Activated CD4-positive, alpha-beta T cell treated with anti-CD3 and anti-CD28 coated beads for 36 hours (primary cell): ENCODE results near the gene CD209. TPM values are rescaled to one million over a fixed set of nuclear protein-coding genes. Genes with fewer than 3 reads are reported as not detected.
A peak's percentile ranks its signal among the peaks of the same experiment; 100 is the strongest.

Experiments used
- ATAC-seq: fragments of 200-7000 bp; cut with Tn5 transposase; one replicate; pipeline ENCODE4 v1.10.0; 2021; ENCODE audit warnings: mild to moderate bottlenecking, moderate library complexity
- CTCF ChIA-PET: fragments of 350-600 bp; sonication (Branson Sonifier 250); formaldehyde crosslinking; loops from one replicate; lab custom pipeline; 2021; ENCODE audit warnings: antibody characterized with exemption; lab: Charles Lee
- POLR2A ChIA-PET: fragments of 350-600 bp; sonication (Branson Sonifier 250); formaldehyde crosslinking; loops from one replicate; lab custom pipeline; 2021; ENCODE audit warnings: antibody characterized with exemption, inconsistent platforms; lab: Charles Lee
- DNase-seq: peaks from one replicate; pipeline ENCODE4 v3.0.0-alpha.2; 2020
- H3K27ac Mint-ChIP-seq: one replicate; pipeline ENCODE4 v1.8.0; 2021; ENCODE audit warnings: mixed read lengths
- H3K27me3 Mint-ChIP-seq: one replicate; pipeline ENCODE4 v1.8.0; 2021; ENCODE audit warnings: mixed read lengths
- H3K36me3 Mint-ChIP-seq: one replicate; pipeline ENCODE4 v1.8.0; 2021; ENCODE audit warnings: low read depth, mixed read lengths
- H3K4me1 Mint-ChIP-seq: one replicate; pipeline ENCODE4 v1.8.0; 2021; ENCODE audit warnings: mixed read lengths
- H3K4me3 Mint-ChIP-seq: one replicate; pipeline ENCODE4 v1.8.0; 2021; ENCODE audit warnings: mild to moderate bottlenecking, moderate library complexity, mixed read lengths
- H3K9me3 Mint-ChIP-seq: one replicate; pipeline ENCODE4 v1.8.0; 2021; ENCODE audit warnings: low read depth, mixed read lengths
- intact Hi-C, 2 experiments: fragments of 100-400 bp; cut with DNase I in 1 of 2; cut with micrococcal nuclease in 1 of 2; formaldehyde crosslinking; loops; one replicate each; pipeline versions ENCODE4 v1.14.2 to v1.15.1; 2022 to 2024; cut with DNase I, micrococcal nuclease
- total RNA-seq, 2 experiments: library from RNA; stranded (reverse); gene quantifications; one replicate each; pipeline ENCODE4 v1.2.3, GENCODE V29; 2021

The CD209 gene
- total RNA-seq, 2 experiments from 2014 or later: not detected

DNA sequence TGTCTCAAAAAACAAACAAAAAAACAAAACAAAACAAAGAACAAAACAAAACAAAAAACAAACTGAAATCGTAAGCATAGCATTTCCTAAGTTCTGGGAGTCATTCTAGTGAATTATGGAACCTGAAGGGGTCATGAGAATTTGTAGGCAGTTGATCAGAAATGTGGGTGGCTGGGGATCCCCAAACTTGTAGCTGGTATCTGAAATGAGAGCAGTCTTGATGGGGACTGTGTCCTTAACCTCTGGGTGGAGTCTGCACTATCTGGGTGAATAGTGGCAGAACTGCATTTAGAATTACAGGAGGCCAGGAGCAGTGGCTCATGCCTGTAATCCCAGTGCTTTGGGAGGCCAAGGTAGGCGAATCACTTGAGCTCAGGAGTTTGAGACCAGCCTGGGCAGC is 21.5 kb downstream of the CD209 start:
- ChIA-PET POLR2A (no interaction called here), CTCF (no interaction called here)
- Mint-ChIP-seq H3K4me3 (no peak overlapping the region), H3K9me3 (no peaks in the 10 kb centered on the region), H3K4me1 (peaks cover 11% of the 10 kb centered on the region), H3K27me3 (peaks cover 37% of the 10 kb centered on the region), H3K27ac (no peak overlapping the region), H3K36me3 (no peaks in the 10 kb centered on the region)
- DNase-seq: no peak
- ATAC-seq: no peak
- intact Hi-C loops: no loop called here

DNA sequence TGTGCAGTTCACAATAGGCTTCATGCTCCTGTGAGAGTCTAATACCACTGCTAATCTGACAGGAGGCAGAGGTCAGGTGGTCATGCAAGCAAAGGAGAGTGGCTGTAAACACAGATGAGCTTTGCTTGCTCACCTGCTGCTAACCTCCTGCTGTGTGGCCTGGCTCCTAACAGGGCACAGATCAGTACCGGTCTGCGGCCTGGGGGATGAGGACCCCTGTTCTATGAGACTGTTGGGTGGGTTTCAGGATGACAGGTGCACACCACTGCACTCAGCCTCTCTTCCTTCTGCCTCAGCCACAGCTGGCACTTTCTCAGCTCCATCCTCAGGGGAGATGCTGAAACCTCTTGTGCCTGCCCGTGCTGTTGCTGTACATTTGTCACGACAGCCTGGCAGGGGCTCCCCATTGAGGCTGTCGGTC is 25.1 kb downstream of the CD209 start:
- H3K4me3 Mint-ChIP-seq: no peak overlapping the region
- POLR2A ChIA-PET: interaction anchor here (0.5 kb wide), 1 partner anchor 131 kb away, joined by 5 read pairs; no protein-coding TSS in a partner anchor
- CTCF ChIA-PET: no interaction called here

DNA sequence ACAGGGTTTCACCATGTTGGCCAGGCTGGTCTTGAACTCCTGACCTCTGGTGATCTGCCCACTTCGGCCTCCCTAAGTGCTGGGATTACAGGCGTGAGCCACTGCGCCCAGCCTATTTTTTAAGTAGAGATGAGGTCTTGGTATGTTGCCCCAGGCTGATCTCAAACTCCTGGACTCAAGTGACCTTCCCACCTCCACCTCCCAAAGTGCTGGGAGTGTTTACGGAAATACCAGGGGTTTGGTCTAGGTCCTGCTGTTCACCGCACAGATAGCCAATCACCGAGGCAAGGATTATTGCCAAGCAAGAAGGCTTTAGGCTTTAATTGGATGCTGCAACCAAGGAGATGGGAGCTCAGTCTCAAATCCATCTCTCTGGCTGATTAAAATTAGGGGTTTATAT is 27.0 kb downstream of the CD209 start:
- CTCF ChIA-PET: no interaction called here
- Mint-ChIP-seq H3K4me1 (no peaks in the 10 kb centered on the region), H3K9me3 (no peaks in the 10 kb centered on the region), H3K27me3 (peaks cover 3% of the 10 kb centered on the region), H3K27ac (no peak overlapping the region), H3K4me3 (no peak overlapping the region), H3K36me3 (peaks cover 5% of the 10 kb centered on the region)
- intact Hi-C loops: no loop called here
- no peak for DNase-seq
- POLR2A ChIA-PET: no interaction called here
- ATAC-seq: no peak

More for the DNA sequence above, 25.1 kb downstream of the CD209 start:
- DNase-seq (no peak), ATAC-seq (no peak)
- intact Hi-C loops: no loop called here
- Mint-ChIP-seq H3K36me3 (no peaks in the 10 kb centered on the region), H3K27me3 (peaks cover 7% of the 10 kb centered on the region), H3K4me1 (no peaks in the 10 kb centered on the region), H3K9me3 (no peaks in the 10 kb centered on the region), H3K27ac (no peak overlapping the region)

DNA sequence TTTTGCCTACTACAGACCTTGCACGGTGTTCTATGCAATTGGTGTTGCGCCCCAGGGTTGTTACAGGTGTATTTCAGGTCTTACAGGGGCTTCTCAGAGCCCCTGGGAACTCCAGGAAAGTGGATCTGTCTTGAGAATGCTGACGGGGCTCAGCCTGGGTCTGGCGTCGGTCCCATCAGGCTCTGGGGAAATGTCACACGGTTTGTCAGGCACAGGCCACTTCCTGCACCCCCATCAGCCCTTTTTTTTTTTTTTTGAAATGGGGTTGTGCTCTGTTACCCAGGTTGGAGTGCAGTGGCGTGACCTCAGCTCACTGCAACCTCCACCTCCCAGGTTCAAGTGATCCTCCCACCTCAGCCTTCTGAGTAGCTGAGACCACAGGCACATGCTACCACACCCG is 28.7 kb downstream of the CD209 start:
- peaks cover 3% of the 10 kb centered on the region for H3K27me3 Mint-ChIP-seq
- no peak overlapping the region for H3K4me3 Mint-ChIP-seq
- ATAC-seq (no peak), DNase-seq (no peak)
- peaks cover 5% of the 10 kb centered on the region for H3K36me3 Mint-ChIP-seq
- CTCF ChIA-PET: no interaction called here
- POLR2A ChIA-PET: no interaction called here
- H3K27ac Mint-ChIP-seq: no peak overlapping the region
- intact Hi-C loops: no loop called here
- no peaks in the 10 kb centered on the region for H3K9me3 Mint-ChIP-seq
- H3K4me1 Mint-ChIP-seq: peaks cover 7% of the 10 kb centered on the region

DNA sequence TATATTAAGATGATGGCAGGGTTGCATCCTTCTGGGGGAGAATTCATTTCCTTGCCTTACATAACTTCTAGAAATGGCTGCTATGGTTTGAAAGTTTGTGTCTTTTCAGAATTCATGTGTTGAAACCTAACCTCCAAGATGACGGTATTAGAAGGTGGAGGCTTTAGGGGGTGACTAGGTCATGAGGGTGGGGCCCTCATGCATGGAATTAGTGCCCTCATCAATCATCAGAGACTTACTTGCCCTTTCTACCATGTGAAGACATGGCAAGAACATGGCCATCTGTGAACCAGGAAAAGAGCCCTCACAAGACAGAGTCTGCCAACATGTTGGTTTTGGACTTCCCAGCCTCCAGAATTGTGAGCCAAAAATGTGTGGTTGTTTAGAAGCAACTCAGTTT is 30.6 kb downstream of the CD209 start:
- no peak overlapping the region for H3K27ac Mint-ChIP-seq
- peaks cover 7% of the 10 kb centered on the region for H3K4me1 Mint-ChIP-seq
- intact Hi-C loops: no loop called here
- CTCF ChIA-PET: interaction anchor here (1.0 kb wide), 1 partner anchor 34 kb away, joined by 3 read pairs; no protein-coding TSS in a partner anchor
- no peak overlapping the region for H3K4me3 Mint-ChIP-seq
- DNase-seq (no peak), ATAC-seq (no peak)
- H3K27me3 Mint-ChIP-seq: no peaks in the 10 kb centered on the region
- H3K36me3 Mint-ChIP-seq: peaks cover 5% of the 10 kb centered on the region
- no peaks in the 10 kb centered on the region for H3K9me3 Mint-ChIP-seq
- POLR2A ChIA-PET: no interaction called here

DNA sequence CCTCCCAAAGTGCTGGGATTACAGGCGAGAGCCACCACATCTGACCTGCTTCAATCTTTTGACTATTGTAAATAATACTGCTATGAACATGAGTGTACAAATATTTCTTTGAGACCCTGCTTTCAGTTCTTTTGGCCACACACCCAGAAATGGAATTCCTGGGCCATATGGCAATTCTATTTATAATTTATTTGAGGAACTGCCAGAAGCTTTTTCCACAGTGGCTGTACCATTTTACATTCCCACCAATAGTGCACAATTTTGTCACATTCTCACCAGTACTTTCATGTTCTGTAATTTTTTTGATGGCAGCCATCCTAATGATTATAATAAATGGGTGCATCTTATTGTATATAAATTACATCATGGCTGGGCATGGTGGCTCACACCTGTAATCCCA is 31.7 kb downstream of the CD209 start:
- DNase-seq (no peak), ATAC-seq (no peak)
- H3K4me3 Mint-ChIP-seq: no peak overlapping the region
- no peaks in the 10 kb centered on the region for H3K9me3 Mint-ChIP-seq
- POLR2A ChIA-PET: interaction anchor here (0.6 kb wide), 1 partner anchor 172 kb away, joined by 3 read pairs; no protein-coding TSS in a partner anchor
- H3K27me3 Mint-ChIP-seq: no peaks in the 10 kb centered on the region
- H3K36me3 Mint-ChIP-seq: peaks cover 5% of the 10 kb centered on the region
- CTCF ChIA-PET: interaction anchor here (0.6 to 1.0 kb wide), 2 partner anchors 57 to 147 kb away, joined by 3 read pairs; no protein-coding TSS in a partner anchor
- H3K4me1 Mint-ChIP-seq: peaks cover 8% of the 10 kb centered on the region
- intact Hi-C loops: no loop called here
- no peak overlapping the region for H3K27ac Mint-ChIP-seq

DNA sequence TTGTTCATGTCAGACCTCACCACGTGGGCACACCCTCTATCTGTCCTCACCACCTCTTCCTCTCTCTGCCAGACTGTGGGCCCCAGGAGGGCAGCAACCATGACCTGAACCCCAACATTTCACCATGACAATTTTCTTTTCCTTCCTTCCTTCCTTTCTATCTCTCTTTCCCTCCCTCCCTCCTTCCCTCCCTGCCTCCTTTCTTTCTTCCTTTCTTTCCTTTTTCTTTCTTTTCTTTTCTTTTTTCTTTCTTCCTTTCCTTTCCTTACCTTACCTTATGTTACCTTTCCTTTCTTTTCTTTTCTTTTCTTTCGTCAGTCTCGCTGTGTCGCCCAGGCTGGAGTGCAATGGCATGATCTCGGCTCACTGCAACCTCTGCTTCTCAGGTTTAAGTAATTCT is 36.7 kb downstream of the CD209 start:
- H3K4me3 Mint-ChIP-seq: no peak overlapping the region
- CTCF ChIA-PET: no interaction called here
- no peak for ATAC-seq
- peaks cover 32% of the 10 kb centered on the region for H3K4me1 Mint-ChIP-seq
- POLR2A ChIA-PET: no interaction called here
- H3K27ac Mint-ChIP-seq: no peak overlapping the region
- no peak for DNase-seq
- H3K36me3 Mint-ChIP-seq: no peaks in the 10 kb centered on the region
- no peaks in the 10 kb centered on the region for H3K27me3 Mint-ChIP-seq
- intact Hi-C loops: no loop called here
- H3K9me3 Mint-ChIP-seq: no peaks in the 10 kb centered on the region

DNA sequence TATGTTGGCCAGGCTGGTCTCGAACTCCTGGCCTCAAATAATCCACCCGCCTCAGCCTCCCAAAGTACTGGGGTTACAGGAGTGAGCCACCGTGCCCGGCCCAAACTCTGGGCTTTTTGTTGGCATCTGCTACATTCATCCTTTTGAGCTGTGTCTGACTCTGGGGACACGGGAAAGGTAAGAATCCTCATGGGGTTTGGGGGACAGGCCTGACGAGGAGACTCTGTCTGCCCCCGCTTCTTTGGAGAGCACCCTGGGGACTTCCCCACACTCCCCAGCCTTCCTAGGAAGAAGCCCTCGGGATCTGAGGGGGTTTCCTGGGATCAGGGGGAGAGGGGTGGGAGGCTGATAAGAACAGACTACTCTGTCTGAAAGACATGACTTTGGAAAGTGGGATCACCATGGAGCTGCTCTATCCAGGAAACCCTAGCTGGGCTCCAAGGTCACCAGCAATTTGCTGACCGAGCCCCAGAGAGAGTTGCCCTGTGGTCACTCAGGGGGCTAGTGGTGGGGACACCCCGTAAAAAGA is 37.3 kb downstream of the CD209 start:
- Mint-ChIP-seq H3K4me1 (peaks cover 38% of the 10 kb centered on the region), H3K36me3 (no peaks in the 10 kb centered on the region), H3K9me3 (no peaks in the 10 kb centered on the region), H3K27ac (no peak overlapping the region), H3K27me3 (no peaks in the 10 kb centered on the region), H3K4me3 (no peak overlapping the region)
- ChIA-PET POLR2A (no interaction called here), CTCF (no interaction called here)
- intact Hi-C loops: loop anchor here in 1 of 2 experiments (5.0 kb wide), 1 partner anchor 42 kb away; no protein-coding TSS in a partner anchor
- ATAC-seq (no peak), DNase-seq (no peak)

DNA sequence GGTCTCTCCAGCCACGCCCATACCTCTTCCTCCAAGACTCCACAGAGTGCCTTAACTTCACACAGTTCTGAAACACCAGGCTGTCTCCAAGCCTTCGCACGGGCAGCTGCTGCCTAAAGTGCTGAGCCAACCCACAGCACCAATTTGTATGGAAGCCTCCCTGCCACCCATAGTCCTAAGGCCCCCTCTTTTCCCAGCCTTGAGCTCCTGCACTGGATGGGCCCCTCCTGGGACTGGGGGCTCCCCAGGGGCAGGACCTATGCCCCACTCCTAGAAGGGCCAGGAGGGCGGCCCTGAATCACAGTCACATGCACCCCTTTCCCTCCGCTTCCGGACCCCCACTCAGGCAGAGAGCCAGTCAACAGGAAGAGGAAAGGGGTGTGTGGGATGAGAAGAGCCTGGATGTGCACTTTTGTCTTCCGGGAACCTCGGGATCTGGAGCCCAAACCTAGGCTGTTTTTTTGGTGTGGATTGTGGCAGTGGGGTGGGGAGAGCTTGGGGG is 40.3 kb downstream of the CD209 start:
- H3K4me1 Mint-ChIP-seq: peaks cover 42% of the 10 kb centered on the region
- no peak for ATAC-seq
- no peak overlapping the region for H3K4me3 Mint-ChIP-seq
- no peaks in the 10 kb centered on the region for H3K9me3 Mint-ChIP-seq
- no peaks in the 10 kb centered on the region for H3K27me3 Mint-ChIP-seq
- intact Hi-C loops: loop anchor here in 1 of 2 experiments (5.0 kb wide), 1 partner anchor 45 kb away; no protein-coding TSS in a partner anchor
- CTCF ChIA-PET: interaction anchor here (2.2 kb wide), 1 partner anchor 139 kb away, joined by 8 read pairs; no protein-coding TSS in a partner anchor
- POLR2A ChIA-PET: no interaction called here
- no peak for DNase-seq
- H3K27ac Mint-ChIP-seq: peak overlapping the region; percentile 76
- H3K36me3 Mint-ChIP-seq: no peaks in the 10 kb centered on the region

DNA sequence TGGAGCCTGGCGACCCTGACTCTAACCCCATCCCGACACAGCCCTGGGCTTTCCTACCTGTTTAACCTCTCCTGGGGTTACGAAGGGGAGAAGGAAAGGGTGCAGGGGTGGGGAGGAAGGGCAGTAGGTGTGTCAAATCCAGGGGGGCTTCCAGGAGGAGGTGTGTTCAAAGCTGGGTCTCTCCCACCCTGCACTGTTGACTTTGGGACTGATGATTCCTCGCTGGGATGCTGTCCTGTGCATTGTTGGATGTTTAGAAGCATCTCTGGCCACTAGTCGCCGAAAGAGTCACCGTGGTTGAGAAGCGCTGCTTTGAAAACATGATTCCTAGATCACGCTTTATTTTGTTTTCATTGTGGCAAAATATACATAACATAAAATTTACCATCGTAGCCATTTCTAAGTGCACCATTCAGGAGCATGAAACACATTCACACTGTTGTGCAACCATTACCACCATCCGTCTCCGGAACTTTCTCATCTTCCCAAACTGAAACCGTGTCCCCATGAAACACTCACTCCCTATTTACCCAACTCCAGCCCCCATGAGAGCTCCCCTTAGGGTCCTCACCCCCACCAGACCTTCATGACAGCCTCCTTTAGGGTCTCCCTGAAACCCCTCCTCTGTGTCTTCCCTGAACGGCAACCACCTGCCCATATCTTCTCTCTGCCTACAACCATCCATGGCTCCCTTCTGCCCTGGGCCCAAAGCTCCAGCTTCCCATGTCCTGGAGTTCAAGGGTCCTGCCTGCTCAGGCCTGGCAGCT is 41.0 kb downstream of the CD209 start:
- H3K4me1 Mint-ChIP-seq: peaks cover 42% of the 10 kb centered on the region
- intact Hi-C loops: loop anchor here in 1 of 2 experiments (5.0 kb wide), 1 partner anchor 46 kb away; no protein-coding TSS in a partner anchor
- POLR2A ChIA-PET: no interaction called here
- DNase-seq (no peak), ATAC-seq (no peak)
- peak overlapping the region; percentile 80 for H3K27ac Mint-ChIP-seq
- no peaks in the 10 kb centered on the region for H3K9me3 Mint-ChIP-seq
- no peaks in the 10 kb centered on the region for H3K27me3 Mint-ChIP-seq
- H3K4me3 Mint-ChIP-seq: no peak overlapping the region
- no peaks in the 10 kb centered on the region for H3K36me3 Mint-ChIP-seq
- CTCF ChIA-PET: interaction anchor here (1.0 to 2.2 kb wide), 2 partner anchors 93 to 138 kb away, joined by 4 to 8 read pairs; no protein-coding TSS in a partner anchor

DNA sequence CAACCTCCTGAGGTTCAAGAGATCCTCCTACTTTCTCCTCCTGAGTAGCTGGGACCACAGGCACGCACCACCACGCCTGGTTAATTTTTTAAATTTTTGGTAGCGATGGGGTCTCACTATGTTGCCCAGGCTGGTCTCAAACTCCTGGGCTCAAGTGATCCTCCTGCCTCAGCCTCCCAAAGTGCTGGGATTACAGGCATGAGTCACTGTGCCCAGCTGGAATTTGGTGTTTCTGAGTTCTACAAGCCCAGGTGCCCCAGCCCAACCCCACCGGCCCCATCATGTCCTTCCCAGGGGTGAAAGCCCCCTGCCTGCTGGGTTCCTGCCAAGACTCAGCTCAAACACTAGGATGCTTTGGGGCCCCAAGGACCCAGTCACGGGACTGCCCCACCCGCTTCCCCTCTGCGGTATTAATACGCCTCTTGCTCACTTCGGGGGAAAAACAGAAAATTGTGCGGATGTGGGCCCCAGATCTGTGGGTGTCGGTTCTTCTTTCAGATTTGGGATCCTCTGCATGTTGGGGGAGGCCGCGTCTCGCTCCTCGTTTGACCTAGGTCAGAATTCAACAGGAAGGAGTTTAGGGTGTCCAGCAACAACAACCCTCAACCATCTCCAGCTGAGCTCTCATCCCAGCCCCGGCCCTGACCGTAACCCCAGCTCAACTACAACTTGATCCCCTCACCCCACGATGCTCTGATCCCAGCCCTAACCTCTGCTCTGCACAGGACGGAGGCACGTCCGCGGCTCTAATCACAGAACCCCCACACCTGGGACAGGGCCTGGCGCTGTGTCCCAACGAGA is 41.7 kb downstream of the CD209 start:
- POLR2A ChIA-PET: interaction anchor here (0.7 kb wide), 1 partner anchor 27 kb away, joined by 4 read pairs; no protein-coding TSS in a partner anchor
- H3K4me1 Mint-ChIP-seq: peaks cover 40% of the 10 kb centered on the region
- no peaks in the 10 kb centered on the region for H3K27me3 Mint-ChIP-seq
- CTCF ChIA-PET: interaction anchor here (1.0 to 2.2 kb wide), 2 partner anchors 94 to 138 kb away, joined by 4 to 8 read pairs; no protein-coding TSS in a partner anchor
- peak; percentile 88 for DNase-seq
- intact Hi-C loops: loop anchor here (1.0 to 5.0 kb wide), 2 partner anchors 47 to 102 kb away; no protein-coding TSS in a partner anchor
- H3K27ac Mint-ChIP-seq: peak overlapping the region; percentile 80
- ATAC-seq: peak; percentile 94
- H3K4me3 Mint-ChIP-seq: no peak overlapping the region
- H3K9me3 Mint-ChIP-seq: no peaks in the 10 kb centered on the region
- no peaks in the 10 kb centered on the region for H3K36me3 Mint-ChIP-seq
